GM10266 (cell line): ENCODE data around the gene C2CD3.

ENCODE experiments used
- DNase-seq: peaks from one replicate; pipeline ENCODE4 v3.0.0; 2012; ENCODE audit errors: extremely low spot score
- TF ChIP-seq, protein P1 (sequence below): IDR thresholded peaks from 2 replicates; pipeline ENCODE4 v1.5.1; 2012; ENCODE audit warnings: mild to moderate bottlenecking, low read depth; ENCODE audit not compliant: control insufficient read depth, insufficient read depth; ENCODE audit errors: missing control alignments

C2CD3 gene

DNA sequence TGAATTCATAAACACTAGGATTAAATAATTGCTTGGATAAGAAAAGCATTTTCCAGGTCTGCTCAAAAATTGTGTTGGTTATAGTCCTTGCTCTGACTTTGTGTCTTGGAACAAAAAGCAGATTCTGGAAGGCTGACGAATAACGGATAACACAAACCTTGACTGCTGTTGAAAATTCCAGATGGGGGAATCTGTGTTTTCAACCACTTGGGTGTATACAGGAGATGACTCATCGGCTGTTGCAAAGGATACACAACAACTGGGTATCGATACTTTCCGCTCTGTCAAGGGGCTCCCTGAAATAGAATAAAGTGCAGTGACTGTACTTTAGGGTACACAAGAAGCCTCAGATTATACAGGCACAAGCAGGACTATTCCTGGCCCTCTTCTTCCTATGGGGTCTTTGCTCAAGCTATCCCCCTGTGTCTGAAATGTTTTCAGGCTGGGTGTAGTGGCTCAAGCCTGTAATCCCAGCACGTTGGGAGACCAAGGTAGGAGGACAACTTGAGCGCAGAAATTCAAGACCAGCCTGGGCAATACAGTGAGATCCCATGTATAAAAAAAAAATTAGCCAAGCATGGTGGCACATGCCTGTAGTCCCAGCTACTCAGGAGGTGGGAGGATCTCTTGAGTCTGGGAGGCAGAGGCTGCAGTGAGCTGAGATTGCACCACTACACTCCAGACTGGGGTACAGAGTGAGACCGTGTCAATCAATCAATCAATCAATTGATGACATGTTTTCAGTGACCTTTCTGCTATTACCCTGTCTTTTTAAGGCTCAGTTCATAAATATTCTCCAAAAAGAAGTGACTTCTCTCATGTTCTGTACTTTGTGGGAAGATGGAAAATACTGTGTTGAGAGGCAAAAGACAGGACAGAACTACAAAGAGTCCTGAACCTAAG is 113.3 kb downstream of the C2CD3 start:
- TF ChIP-seq, protein P1, sequence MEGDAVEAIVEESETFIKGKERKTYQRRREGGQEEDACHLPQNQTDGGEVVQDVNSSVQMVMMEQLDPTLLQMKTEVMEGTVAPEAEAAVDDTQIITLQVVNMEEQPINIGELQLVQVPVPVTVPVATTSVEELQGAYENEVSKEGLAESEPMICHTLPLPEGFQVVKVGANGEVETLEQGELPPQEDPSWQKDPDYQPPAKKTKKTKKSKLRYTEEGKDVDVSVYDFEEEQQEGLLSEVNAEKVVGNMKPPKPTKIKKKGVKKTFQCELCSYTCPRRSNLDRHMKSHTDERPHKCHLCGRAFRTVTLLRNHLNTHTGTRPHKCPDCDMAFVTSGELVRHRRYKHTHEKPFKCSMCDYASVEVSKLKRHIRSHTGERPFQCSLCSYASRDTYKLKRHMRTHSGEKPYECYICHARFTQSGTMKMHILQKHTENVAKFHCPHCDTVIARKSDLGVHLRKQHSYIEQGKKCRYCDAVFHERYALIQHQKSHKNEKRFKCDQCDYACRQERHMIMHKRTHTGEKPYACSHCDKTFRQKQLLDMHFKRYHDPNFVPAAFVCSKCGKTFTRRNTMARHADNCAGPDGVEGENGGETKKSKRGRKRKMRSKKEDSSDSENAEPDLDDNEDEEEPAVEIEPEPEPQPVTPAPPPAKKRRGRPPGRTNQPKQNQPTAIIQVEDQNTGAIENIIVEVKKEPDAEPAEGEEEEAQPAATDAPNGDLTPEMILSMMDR, result no peak
- DNase-seq, result no peak

DNA sequence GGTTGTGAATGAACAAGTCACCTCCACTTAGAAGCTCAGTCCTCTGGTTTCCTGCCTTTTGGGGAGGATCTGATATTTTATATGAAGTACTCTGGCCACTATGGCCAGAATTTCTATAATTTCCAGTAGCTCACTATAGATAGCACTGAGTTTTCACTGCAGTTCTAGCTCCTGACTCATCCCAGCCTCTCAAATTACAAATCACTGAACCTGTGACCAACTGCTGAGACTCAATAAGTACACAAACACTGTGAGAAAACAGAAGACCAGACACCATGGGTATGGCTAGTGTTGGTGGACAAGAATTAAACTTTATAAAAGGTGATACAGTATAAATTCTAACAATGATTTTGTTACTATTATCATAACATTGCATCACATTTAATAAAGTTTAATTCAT is 114.9 kb downstream of the C2CD3 start:
- TF ChIP-seq, protein P1, result no peak
- DNase-seq, result no peak

DNA sequence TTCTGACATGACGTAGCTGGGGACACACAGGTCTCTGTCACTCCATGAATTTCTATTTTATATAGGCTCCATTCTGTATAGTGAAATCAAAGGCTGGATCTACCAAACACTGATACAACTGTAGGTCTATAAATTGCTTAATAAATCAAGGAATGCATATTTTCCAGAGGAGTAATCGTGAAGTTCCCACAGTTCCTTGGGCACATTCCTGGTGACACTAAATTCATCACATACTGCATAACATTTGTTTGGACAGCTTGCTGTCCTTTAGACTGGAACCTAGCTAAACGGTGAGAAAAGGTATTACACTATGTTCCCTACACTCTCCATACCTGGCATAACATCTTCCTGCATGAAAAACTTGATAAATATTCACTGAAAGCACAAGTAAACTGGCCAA is 120.3 kb downstream of the C2CD3 start:
- no peak for DNase-seq
- TF ChIP-seq, protein P1, result no peak

DNA sequence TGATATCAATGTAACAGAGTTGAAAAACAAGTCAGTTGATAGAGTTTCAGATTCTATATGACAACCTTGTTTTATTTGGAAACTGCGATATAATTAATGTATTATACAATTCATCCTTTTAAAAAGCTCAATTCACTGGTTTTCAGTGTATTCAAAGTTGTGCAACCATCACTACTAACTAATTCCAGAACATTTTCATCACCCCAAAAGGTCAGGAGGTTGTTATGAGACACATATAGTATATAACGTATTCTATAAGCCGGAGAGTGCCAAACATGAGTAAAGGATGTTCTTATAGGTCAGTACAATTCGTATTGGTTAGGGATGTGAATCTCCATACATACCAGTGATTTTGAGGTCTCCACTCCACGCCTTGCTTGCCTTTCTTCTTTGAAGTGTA is 121.8 kb downstream of the C2CD3 start:
- no peak for DNase-seq

DNA sequence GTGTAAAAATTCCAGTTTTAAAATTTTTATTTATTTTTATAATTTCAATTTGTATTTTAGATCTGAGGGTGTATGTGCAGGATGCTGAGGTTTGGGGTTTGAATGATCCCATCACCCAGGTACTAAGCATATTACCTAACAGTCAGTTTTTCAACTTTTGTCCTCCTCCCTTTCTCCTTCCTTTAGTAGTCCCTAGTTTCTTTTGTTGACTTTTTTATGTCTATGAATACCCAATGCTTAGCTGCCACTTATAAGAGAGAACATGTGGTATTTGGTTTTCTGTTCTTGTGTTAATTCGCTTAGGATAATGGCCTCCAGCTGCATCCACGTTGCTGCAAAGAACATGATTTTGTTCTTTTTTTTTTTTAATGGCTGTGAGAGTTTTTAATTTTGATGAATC is 126.3 kb downstream of the C2CD3 start:
- no peak for DNase-seq
- TF ChIP-seq, protein P1, result no peak

More for the DNA sequence above, 121.8 kb downstream of the C2CD3 start:
- TF ChIP-seq, protein P1, result no peak

DNA sequence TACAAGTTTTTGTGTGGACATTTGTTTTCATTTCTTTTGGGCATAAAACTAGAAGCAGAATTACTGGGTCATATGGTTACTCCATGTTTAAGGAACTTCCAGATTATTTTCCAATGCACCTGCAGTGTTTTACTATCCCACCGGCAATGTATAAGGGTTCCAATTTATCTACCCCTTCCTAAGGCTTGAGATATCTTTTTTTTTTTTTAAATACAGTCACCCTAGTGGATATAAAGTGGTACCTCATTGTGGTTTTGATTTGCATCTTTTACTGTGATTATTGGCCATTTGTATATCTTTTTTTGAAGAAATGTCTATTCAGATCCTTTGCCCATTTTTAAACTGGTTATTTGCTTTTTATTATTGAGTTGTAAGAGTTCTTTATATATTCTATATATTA is 127.4 kb downstream of the C2CD3 start:
- TF ChIP-seq, protein P1, result no peak
- DNase-seq, result no peak

DNA sequence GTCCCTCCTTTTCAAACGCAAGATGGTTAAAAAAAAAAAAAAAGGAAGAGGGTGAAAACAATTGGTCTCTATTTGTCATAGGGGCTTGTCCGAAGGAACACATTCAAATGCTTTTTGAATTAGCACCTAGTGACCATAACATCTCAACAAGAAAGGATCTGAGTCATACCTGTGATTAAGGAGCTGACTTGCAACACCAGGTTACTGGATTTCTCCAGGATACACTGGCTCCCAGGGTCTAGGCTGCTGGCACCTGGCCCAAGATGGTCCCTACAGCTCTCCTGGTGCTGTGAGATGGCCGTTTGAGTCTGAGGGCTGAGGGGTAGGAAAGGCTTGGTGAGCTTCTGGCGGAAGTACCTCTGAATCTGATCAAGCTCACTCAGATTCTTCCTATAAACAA is 133.5 kb downstream of the C2CD3 start:
- TF ChIP-seq, protein P1, result no peak
- no peak for DNase-seq
